Erythroblast (primary cell): ENCODE results near the gene RTN4R.

Source experiments
- GATA1 ChIP-seq: IDR thresholded peaks from 2 replicates; pipeline ENCODE4 v1.6.1; 2011; ENCODE audit warnings: low read depth, mild to moderate bottlenecking, control low read depth, low read length, moderate library complexity
- POLR2A ChIP-seq: IDR thresholded peaks from 2 replicates; pipeline ENCODE4 v1.6.1; 2011; ENCODE audit warnings: mild to moderate bottlenecking, low read length

DNA sequence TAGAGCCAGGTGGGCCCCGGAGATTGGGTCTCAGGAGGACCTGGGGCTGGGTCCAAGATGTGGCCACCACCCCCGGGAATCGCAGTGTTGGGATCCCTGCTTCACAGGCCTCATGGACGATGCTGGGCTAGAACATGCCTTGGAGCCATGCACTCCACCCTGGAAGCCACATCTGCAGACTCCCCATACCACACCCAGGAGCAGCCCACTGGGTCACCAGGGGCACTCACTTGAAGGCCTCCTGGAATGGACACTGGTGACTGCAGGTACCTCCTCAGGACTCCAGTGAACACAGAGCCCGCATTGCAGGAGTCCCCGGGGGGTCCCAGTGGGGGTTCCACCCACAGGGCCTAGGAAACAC, 25.0 kb downstream of the RTN4R start:
- no peak for TF ChIP-seq POLR2A
- TF ChIP-seq GATA1, result no peak
